ENCODE results near the gene ASXL2.
"Not testable (repeated sequence)": the region's sequence is repeated elsewhere in the genome, so short reads cannot be mapped to it uniquely, and the experiment has no call there.

The ASXL2 gene

GRCh38 chr2:25838152-25838756 is 40.0 kb downstream of the ASXL2 start:
- H3K4me1 ChIP-seq (ENCODE audit: control insufficient read depth, insufficient read depth, low read length, poor library complexity, severe bottlenecking) = no peaks in the 10 kb centered on the region
- H3K36me3 ChIP-seq (ENCODE audit: control insufficient read depth, insufficient read depth, low read length) = peaks cover 3% of the 10 kb centered on the region
- H3K9me3 ChIP-seq (ENCODE audit: control insufficient read depth, low read length) = no peaks in the 10 kb centered on the region
- H3K4me3 ChIP-seq (ENCODE audit: insufficient read depth, low read depth, low read length, poor library complexity, severe bottlenecking) = no peak overlapping the region
- no peak for DNase-seq
- H3K27me3 ChIP-seq (replicated peaks; ENCODE audit: control insufficient read depth, insufficient read depth, low read length, poor library complexity, severe bottlenecking) = no peaks in the 10 kb centered on the region
- H3K27ac ChIP-seq (ENCODE audit: insufficient read depth, low read length, poor library complexity, severe bottlenecking) = no peak overlapping the region

- Histone ChIP-seq H3K27me3 (replicated peaks; ENCODE audit: control insufficient read depth, insufficient read depth, low read length, poor library complexity, severe bottlenecking) (no peaks in the 10 kb centered on the region), H3K9me3 (ENCODE audit: control insufficient read depth, low read length) (no peaks in the 10 kb centered on the region), H3K4me3 (ENCODE audit: insufficient read depth, low read depth, low read length, poor library complexity, severe bottlenecking) (no peak overlapping the region), H3K27ac (ENCODE audit: insufficient read depth, low read length, poor library complexity, severe bottlenecking) (no peak overlapping the region), H3K36me3 (ENCODE audit: control insufficient read depth, insufficient read depth, low read length) (peaks cover 7% of the 10 kb centered on the region), H3K4me1 (ENCODE audit: control insufficient read depth, insufficient read depth, low read length, poor library complexity, severe bottlenecking) (no peaks in the 10 kb centered on the region)
- no peak for DNase-seq
Measured at GRCh38 chr2:25835906-25836305, 42.4 kb downstream of the ASXL2 start.

- Histone ChIP-seq H3K27me3 (replicated peaks; ENCODE audit: control insufficient read depth, insufficient read depth, low read length, poor library complexity, severe bottlenecking) (no peaks in the 10 kb centered on the region), H3K36me3 (ENCODE audit: control insufficient read depth, insufficient read depth, low read length) (peaks cover 7% of the 10 kb centered on the region), H3K4me3 (ENCODE audit: insufficient read depth, low read depth, low read length, poor library complexity, severe bottlenecking) (no peak overlapping the region), H3K4me1 (ENCODE audit: control insufficient read depth, insufficient read depth, low read length, poor library complexity, severe bottlenecking) (no peaks in the 10 kb centered on the region), H3K9me3 (ENCODE audit: control insufficient read depth, low read length) (no peaks in the 10 kb centered on the region), H3K27ac (ENCODE audit: insufficient read depth, low read length, poor library complexity, severe bottlenecking) (no peak overlapping the region)
- no peak for DNase-seq
Measured at GRCh38 chr2:25833566-25833965, 44.7 kb downstream of the ASXL2 start.

- DNase-seq = no peak
- Histone ChIP-seq H3K9me3 (ENCODE audit: control insufficient read depth, low read length) (no peaks in the 10 kb centered on the region), H3K36me3 (ENCODE audit: control insufficient read depth, insufficient read depth, low read length) (peaks cover 7% of the 10 kb centered on the region), H3K4me3 (ENCODE audit: insufficient read depth, low read depth, low read length, poor library complexity, severe bottlenecking) (no peak overlapping the region), H3K27ac (ENCODE audit: insufficient read depth, low read length, poor library complexity, severe bottlenecking) (no peak overlapping the region), H3K27me3 (replicated peaks; ENCODE audit: control insufficient read depth, insufficient read depth, low read length, poor library complexity, severe bottlenecking) (no peaks in the 10 kb centered on the region), H3K4me1 (ENCODE audit: control insufficient read depth, insufficient read depth, low read length, poor library complexity, severe bottlenecking) (no peaks in the 10 kb centered on the region)
Measured at GRCh38 chr2:25832897-25833296, 45.4 kb downstream of the ASXL2 start.

GRCh38 chr2:25831746-25832449 is 46.4 kb downstream of the ASXL2 start:
- no peaks in the 10 kb centered on the region for H3K4me1 ChIP-seq (ENCODE audit: control insufficient read depth, insufficient read depth, low read length, poor library complexity, severe bottlenecking)
- H3K4me3 ChIP-seq (ENCODE audit: insufficient read depth, low read depth, low read length, poor library complexity, severe bottlenecking) = no peak overlapping the region
- peaks cover 7% of the 10 kb centered on the region for H3K36me3 ChIP-seq (ENCODE audit: control insufficient read depth, insufficient read depth, low read length)
- no peaks in the 10 kb centered on the region for H3K27me3 ChIP-seq (replicated peaks; ENCODE audit: control insufficient read depth, insufficient read depth, low read length, poor library complexity, severe bottlenecking)
- DNase-seq = no peak
- no peaks in the 10 kb centered on the region for H3K9me3 ChIP-seq (ENCODE audit: control insufficient read depth, low read length)
- H3K27ac ChIP-seq (ENCODE audit: insufficient read depth, low read length, poor library complexity, severe bottlenecking) = no peak overlapping the region

GRCh38 chr2:25829828-25830227 is 48.5 kb downstream of the ASXL2 start:
- no peaks in the 10 kb centered on the region for H3K27me3 ChIP-seq (replicated peaks; ENCODE audit: control insufficient read depth, insufficient read depth, low read length, poor library complexity, severe bottlenecking)
- H3K4me3 ChIP-seq (ENCODE audit: insufficient read depth, low read depth, low read length, poor library complexity, severe bottlenecking) = no peak overlapping the region
- DNase-seq = no peak
- H3K9me3 ChIP-seq (ENCODE audit: control insufficient read depth, low read length) = no peaks in the 10 kb centered on the region
- H3K4me1 ChIP-seq (ENCODE audit: control insufficient read depth, insufficient read depth, low read length, poor library complexity, severe bottlenecking) = no peaks in the 10 kb centered on the region
- peaks cover 4% of the 10 kb centered on the region for H3K36me3 ChIP-seq (ENCODE audit: control insufficient read depth, insufficient read depth, low read length)
- no peak overlapping the region for H3K27ac ChIP-seq (ENCODE audit: insufficient read depth, low read length, poor library complexity, severe bottlenecking)

GRCh38 chr2:25829377-25829704 is 48.9 kb downstream of the ASXL2 start:
- no peak for DNase-seq
- no peak overlapping the region for H3K27ac ChIP-seq (ENCODE audit: insufficient read depth, low read length, poor library complexity, severe bottlenecking)
- H3K4me3 ChIP-seq (ENCODE audit: insufficient read depth, low read depth, low read length, poor library complexity, severe bottlenecking) = no peak overlapping the region
- no peaks in the 10 kb centered on the region for H3K4me1 ChIP-seq (ENCODE audit: control insufficient read depth, insufficient read depth, low read length, poor library complexity, severe bottlenecking)
- peaks cover 4% of the 10 kb centered on the region for H3K36me3 ChIP-seq (ENCODE audit: control insufficient read depth, insufficient read depth, low read length)
- H3K9me3 ChIP-seq (ENCODE audit: control insufficient read depth, low read length) = no peaks in the 10 kb centered on the region
- no peaks in the 10 kb centered on the region for H3K27me3 ChIP-seq (replicated peaks; ENCODE audit: control insufficient read depth, insufficient read depth, low read length, poor library complexity, severe bottlenecking)

- not testable (repeated sequence) for H3K4me3 ChIP-seq (ENCODE audit: insufficient read depth, low read depth, low read length, poor library complexity, severe bottlenecking); H3K27ac ChIP-seq (ENCODE audit: insufficient read depth, low read length, poor library complexity, severe bottlenecking); H3K27me3 ChIP-seq (replicated peaks; ENCODE audit: control insufficient read depth, insufficient read depth, low read length, poor library complexity, severe bottlenecking); DNase-seq; H3K9me3 ChIP-seq (ENCODE audit: control insufficient read depth, low read length); H3K36me3 ChIP-seq (ENCODE audit: control insufficient read depth, insufficient read depth, low read length); H3K4me1 ChIP-seq (ENCODE audit: control insufficient read depth, insufficient read depth, low read length, poor library complexity, severe bottlenecking)
Measured at GRCh38 chr2:25828532-25829376, 49.5 kb downstream of the ASXL2 start.

GRCh38 chr2:25825238-25825637 is 53.0 kb downstream of the ASXL2 start:
- peak in 2 of 3 donors; percentile 2 to 15 for DNase-seq
- no peak overlapping the region for H3K4me3 ChIP-seq (ENCODE audit: insufficient read depth, low read depth, low read length, poor library complexity, severe bottlenecking)
- peak overlapping the region; percentile 15 for H3K27ac ChIP-seq (ENCODE audit: insufficient read depth, low read length, poor library complexity, severe bottlenecking)
- no peaks in the 10 kb centered on the region for H3K27me3 ChIP-seq (replicated peaks; ENCODE audit: control insufficient read depth, insufficient read depth, low read length, poor library complexity, severe bottlenecking)
- no peaks in the 10 kb centered on the region for H3K9me3 ChIP-seq (ENCODE audit: control insufficient read depth, low read length)
- peaks cover 7% of the 10 kb centered on the region for H3K4me1 ChIP-seq (ENCODE audit: control insufficient read depth, insufficient read depth, low read length, poor library complexity, severe bottlenecking)
- H3K36me3 ChIP-seq (ENCODE audit: control insufficient read depth, insufficient read depth, low read length) = no peaks in the 10 kb centered on the region

- no peak overlapping the region for H3K4me3 ChIP-seq (ENCODE audit: insufficient read depth, low read depth, low read length, poor library complexity, severe bottlenecking)
- H3K4me1 ChIP-seq (ENCODE audit: control insufficient read depth, insufficient read depth, low read length, poor library complexity, severe bottlenecking) = peaks cover 7% of the 10 kb centered on the region
- H3K27ac ChIP-seq (ENCODE audit: insufficient read depth, low read length, poor library complexity, severe bottlenecking) = peak overlapping the region; percentile 15
- H3K36me3 ChIP-seq (ENCODE audit: control insufficient read depth, insufficient read depth, low read length) = no peaks in the 10 kb centered on the region
- H3K27me3 ChIP-seq (replicated peaks; ENCODE audit: control insufficient read depth, insufficient read depth, low read length, poor library complexity, severe bottlenecking) = no peaks in the 10 kb centered on the region
- DNase-seq = no peak
- no peaks in the 10 kb centered on the region for H3K9me3 ChIP-seq (ENCODE audit: control insufficient read depth, low read length)
Measured at GRCh38 chr2:25824718-25825117, 53.6 kb downstream of the ASXL2 start.
